Spinal cord (tissue), 10 donors: ENCODE results near the gene MALL. TPM values are rescaled to one million over a fixed set of nuclear protein-coding genes. Genes with fewer than 3 reads are reported as not detected.
"Not testable (repeated sequence)": the region's sequence is repeated elsewhere in the genome, so short reads cannot be mapped to it uniquely, and the experiment has no call there.

ENCODE experiments used
- DNase-seq, 6 donors: peaks; one replicate each; pipeline versions ENCODE4 v3.0.0 to v3.0.0-alpha.2; 2013 to 2015; ENCODE audit warnings: low spot score in 6 of 6, low read depth in 4 of 6
- H3K27ac ChIP-seq: one replicate; pipeline ENCODE4 v1.5.1; 2013; ENCODE audit warnings: low read depth, low read length, control low read depth
- H3K27me3 ChIP-seq: one replicate; pipeline ENCODE4 v1.6.1; 2013; ENCODE audit warnings: low read length; ENCODE audit not compliant: control insufficient read depth, insufficient read depth
- H3K36me3 ChIP-seq: one replicate; pipeline ENCODE4 v1.6.1; 2013; ENCODE audit warnings: low read length; ENCODE audit not compliant: control insufficient read depth, insufficient read depth
- H3K4me1 ChIP-seq: one replicate; pipeline ENCODE4 v1.6.1; 2013; ENCODE audit warnings: low read length; ENCODE audit not compliant: control insufficient read depth, insufficient read depth
- H3K4me3 ChIP-seq: one replicate; pipeline ENCODE4 v1.5.1; 2013; ENCODE audit warnings: low read depth, low read length, control low read depth
- H3K9me3 ChIP-seq: one replicate; pipeline ENCODE4 v1.6.1; 2013; ENCODE audit warnings: low read length; ENCODE audit not compliant: control insufficient read depth, insufficient read depth
- WGBS: methylation state at CpG from one replicate; pipeline ENCODE4 v1.1.5; 2013; ENCODE audit warnings: missing lambda C conversion rate; ENCODE audit not compliant: insufficient coverage; 5-methylcytosine and 5-hydroxymethylcytosine counted together
- polyA plus RNA-seq, 2 donors: library from polyadenylated mRNA; unstranded; fragments of 120-200 nt; gene quantifications; one replicate each; pipeline ENCODE4 v1.2.1, GENCODE V29; 2013; ENCODE audit not compliant: insufficient read length in 2 of 2
- total RNA-seq, 2 donors: library from RNA; depleted of rRNA in 1 of 2; stranded (reverse); fragments of 120-200 nt in 1 of 2; fragments of >200 nt in 1 of 2; gene quantifications; one replicate each; pipeline versions ENCODE4 v1.2.3 to v1.2.4, GENCODE V29; 2013 to 2014
- donor health status: healthy.

Gene MALL
- total and polyA plus RNA-seq, 4 donors: 2.7 to 8.8 (median 4.6) TPM

- no CpG with 5 or more reads among the region's 2 CpGs for WGBS
- DNase-seq, H3K9me3 ChIP-seq, H3K4me3 ChIP-seq, H3K27me3 ChIP-seq, H3K4me1 ChIP-seq, H3K27ac ChIP-seq, H3K36me3 ChIP-seq: not testable (repeated sequence)
These were observed 31.9 kb downstream of the MALL start for GRCh38 chr2:110083757-110084156.

GRCh38 chr2:110083162-110083561, 32.5 kb downstream of the MALL start:
- WGBS: no CpG with 5 or more reads among the region's 8 CpGs
- H3K27me3 ChIP-seq, DNase-seq, H3K36me3 ChIP-seq, H3K4me1 ChIP-seq, H3K4me3 ChIP-seq, H3K9me3 ChIP-seq, H3K27ac ChIP-seq: not testable (repeated sequence)

- not testable (repeated sequence) for DNase-seq, H3K27me3 ChIP-seq, H3K27ac ChIP-seq, H3K4me3 ChIP-seq, H3K9me3 ChIP-seq, H3K4me1 ChIP-seq, H3K36me3 ChIP-seq
- no CpG with 5 or more reads among the region's 4 CpGs for WGBS
These were observed 37.5 kb downstream of the MALL start for GRCh38 chr2:110078104-110078503.

- not testable (repeated sequence) for DNase-seq, H3K4me1 ChIP-seq, H3K27me3 ChIP-seq, H3K27ac ChIP-seq, H3K36me3 ChIP-seq, H3K9me3 ChIP-seq, H3K4me3 ChIP-seq
- WGBS: no CpG with 5 or more reads among the region's 4 CpGs
These were observed 39.7 kb downstream of the MALL start for GRCh38 chr2:110075896-110076295.

- not testable (repeated sequence) for H3K27me3 ChIP-seq
These were observed 45.8 kb downstream of the MALL start for GRCh38 chr2:110069869-110070268.

GRCh38 chr2:110068153-110068552, 47.5 kb downstream of the MALL start:
- not testable (repeated sequence) for H3K4me3 ChIP-seq, H3K27me3 ChIP-seq, H3K4me1 ChIP-seq, H3K36me3 ChIP-seq, H3K9me3 ChIP-seq, H3K27ac ChIP-seq
- peak in 1 of 6 donors; percentile 0 for DNase-seq
- WGBS: no CpG with 5 or more reads among the region's 3 CpGs

More at GRCh38 chr2:110069869-110070268, 45.8 kb downstream of the MALL start:
- 100% methylated on average over 1 of the region's 7 CpGs for WGBS
- not testable (repeated sequence) for H3K36me3 ChIP-seq, H3K4me3 ChIP-seq, H3K9me3 ChIP-seq, H3K4me1 ChIP-seq, DNase-seq, H3K27ac ChIP-seq

GRCh38 chr2:110062332-110062731, 53.3 kb downstream of the MALL start:
- H3K9me3 ChIP-seq, H3K4me1 ChIP-seq, H3K4me3 ChIP-seq, H3K36me3 ChIP-seq, H3K27ac ChIP-seq, DNase-seq, H3K27me3 ChIP-seq: not testable (repeated sequence)
- WGBS: no CpG with 5 or more reads among the region's 3 CpGs

- H3K9me3 ChIP-seq, H3K27ac ChIP-seq, H3K4me3 ChIP-seq, DNase-seq, H3K36me3 ChIP-seq, H3K27me3 ChIP-seq, H3K4me1 ChIP-seq: not testable (repeated sequence)
- no CpG with 5 or more reads among the region's 2 CpGs for WGBS
These were observed 55.1 kb downstream of the MALL start for GRCh38 chr2:110060550-110060949.

GRCh38 chr2:110059694-110060358, 55.8 kb downstream of the MALL start:
- not testable (repeated sequence) for H3K4me3 ChIP-seq, H3K36me3 ChIP-seq, DNase-seq, H3K27me3 ChIP-seq, H3K27ac ChIP-seq, H3K9me3 ChIP-seq, H3K4me1 ChIP-seq
- no CpG with 5 or more reads among the region's 1 CpG for WGBS

- H3K27ac ChIP-seq, H3K4me3 ChIP-seq, H3K36me3 ChIP-seq, DNase-seq, H3K27me3 ChIP-seq, H3K4me1 ChIP-seq, H3K9me3 ChIP-seq: not testable (repeated sequence)
- WGBS: no CpG with 5 or more reads among the region's 11 CpGs
These were observed 56.5 kb downstream of the MALL start for GRCh38 chr2:110059009-110059693.
